Measurements from ENCODE around the gene RPL37.
"Not testable (repeated sequence)": the region's sequence is repeated elsewhere in the genome, so short reads cannot be mapped to it uniquely, and the experiment has no call there.

RPL37 gene

GRCh38 chr5:40794340-40794739 is 40.7 kb downstream of the RPL37 start:
- not testable (repeated sequence) for DNase-seq

GRCh38 chr5:40792691-40793090 is 42.3 kb downstream of the RPL37 start:
- not testable (repeated sequence) for DNase-seq

GRCh38 chr5:40791715-40792139 is 43.3 kb downstream of the RPL37 start:
- no peak for DNase-seq

- no peak for DNase-seq
Observed at GRCh38 chr5:40790947-40791593, 44.0 kb downstream of the RPL37 start.

- DNase-seq, result not testable (repeated sequence)
Observed at GRCh38 chr5:40788941-40789340, 46.1 kb downstream of the RPL37 start.

- DNase-seq, result no peak
Observed at GRCh38 chr5:40787986-40788385, 47.0 kb downstream of the RPL37 start.

GRCh38 chr5:40786664-40787063 is 48.4 kb downstream of the RPL37 start:
- DNase-seq, result not testable (repeated sequence)

GRCh38 chr5:40784916-40785315 is 50.1 kb downstream of the RPL37 start:
- no peak for DNase-seq

- DNase-seq, result no peak
Observed at GRCh38 chr5:40784027-40784653, 50.9 kb downstream of the RPL37 start.

- DNase-seq, result no peak
Observed at GRCh38 chr5:40781843-40782409, 53.1 kb downstream of the RPL37 start.

- DNase-seq, result no peak
Observed at GRCh38 chr5:40780858-40781257, 54.2 kb downstream of the RPL37 start.

- no peak for DNase-seq
Observed at GRCh38 chr5:40780199-40780598, 54.8 kb downstream of the RPL37 start.

- DNase-seq, result no peak
Observed at GRCh38 chr5:40779561-40779960, 55.5 kb downstream of the RPL37 start.

GRCh38 chr5:40778133-40778532 is 56.9 kb downstream of the RPL37 start:
- no peak for DNase-seq

- DNase-seq, result no peak
Observed at GRCh38 chr5:40776658-40776977, 58.4 kb downstream of the RPL37 start.

- DNase-seq, result no peak
Observed at GRCh38 chr5:40775846-40776657, 59.0 kb downstream of the RPL37 start.
